HG03060 (cell line): ENCODE results near the gene KIAA0586.
A peak's percentile ranks its signal among the peaks of the same experiment; 100 is the strongest.
"Not testable (repeated sequence)": the region's sequence is repeated elsewhere in the genome, so short reads cannot be mapped to it uniquely, and the experiment has no call there.

ENCODE experiments used
- ATAC-seq: cut with Tn5 transposase; IDR thresholded peaks from one replicate; pipeline ENCODE4 v1.9.1; 2021; ENCODE audit warnings: low read depth, moderate number of reproducible peaks; ENCODE audit not compliant: unreplicated experiment

Gene KIAA0586

DNA sequence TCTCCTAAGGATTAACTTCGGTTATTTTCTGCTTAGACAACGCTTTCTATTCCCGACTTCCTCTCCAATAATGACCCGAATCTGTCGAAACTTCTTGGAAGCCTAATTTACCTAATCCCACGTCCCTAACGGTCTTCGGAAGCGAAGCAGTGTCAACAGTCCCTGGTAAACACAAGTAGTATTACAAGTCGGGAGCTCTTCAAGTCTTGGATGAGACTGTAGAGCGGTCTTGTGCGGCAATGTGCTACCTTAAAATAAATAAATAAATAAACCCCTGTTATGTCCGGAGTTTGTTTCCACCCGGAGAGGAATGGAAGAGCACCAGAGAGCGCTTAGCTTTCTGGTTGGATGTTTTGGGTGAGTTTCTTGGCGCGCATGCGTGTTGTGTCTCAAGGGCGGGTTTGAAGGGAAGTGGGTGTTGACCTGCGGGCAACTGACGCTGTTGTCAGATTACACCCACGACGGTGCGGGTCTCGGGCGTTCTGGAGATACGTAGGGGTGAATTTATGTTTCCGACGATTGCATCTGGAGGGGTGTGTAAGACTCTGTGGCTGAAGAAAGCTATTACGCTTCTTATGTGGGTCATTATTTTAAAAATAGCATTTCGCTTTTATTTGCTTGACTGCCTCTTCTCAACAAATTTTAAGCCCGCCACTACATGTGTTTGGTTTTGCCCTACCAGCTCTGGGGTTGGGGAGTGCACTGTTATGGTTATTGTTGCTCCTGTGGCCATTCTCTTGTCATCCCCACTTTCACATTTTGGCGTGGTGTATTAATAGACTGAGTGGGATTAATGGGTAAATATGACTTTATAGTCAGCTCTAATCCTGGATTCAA is at the start of gene KIAA0586, which contains the start of gene TIMM9:
KIAA0586 (plus strand) TSS at position 439 of the 837 bp plus-strand sequence. CDS start 546 bp downstream, outside the sequence.
TIMM9 (minus strand) TSS at position 251 of the 837 bp plus-strand sequence. CDS start 15,586 bp downstream, outside the sequence.
- ATAC-seq: peak; percentile 84

- no peak for ATAC-seq
Measured at GRCh38 chr14:58390830-58391229, 36.7 kb upstream of the KIAA0586 start.

- no peak for ATAC-seq
Measured at GRCh38 chr14:58395562-58395811, 32.0 kb upstream of the KIAA0586 start.

- ATAC-seq: peak; percentile 79
Measured at GRCh38 chr14:58395812-58396788, 31.4 kb upstream of the KIAA0586 start, which contains the start of gene TOMM20L. Gene TOMM20L, plus strand, starts transcription at chr14:58395930. Its CDS starts 28 bp downstream, at chr14:58395958.

DNA sequence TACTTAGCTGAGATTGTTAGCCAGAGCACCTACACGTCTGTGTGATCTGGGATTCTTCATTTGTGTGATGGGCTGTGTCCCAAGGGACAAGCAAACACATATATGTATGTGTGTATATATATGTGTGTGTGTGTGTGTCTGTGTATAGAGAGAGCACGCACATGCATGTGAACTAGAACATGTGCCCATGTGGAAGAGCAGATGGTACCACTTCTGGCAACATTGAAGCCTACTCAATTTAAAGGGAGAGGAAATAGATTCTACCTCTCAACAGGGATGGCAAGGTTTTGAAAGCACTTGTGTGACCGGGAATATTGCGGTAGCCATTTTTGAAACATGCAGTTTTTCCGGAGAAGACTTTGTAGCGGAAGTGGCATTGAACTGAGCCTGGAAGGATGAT is 30.4 kb upstream of the KIAA0586 start:
- ATAC-seq: no peak

DNA sequence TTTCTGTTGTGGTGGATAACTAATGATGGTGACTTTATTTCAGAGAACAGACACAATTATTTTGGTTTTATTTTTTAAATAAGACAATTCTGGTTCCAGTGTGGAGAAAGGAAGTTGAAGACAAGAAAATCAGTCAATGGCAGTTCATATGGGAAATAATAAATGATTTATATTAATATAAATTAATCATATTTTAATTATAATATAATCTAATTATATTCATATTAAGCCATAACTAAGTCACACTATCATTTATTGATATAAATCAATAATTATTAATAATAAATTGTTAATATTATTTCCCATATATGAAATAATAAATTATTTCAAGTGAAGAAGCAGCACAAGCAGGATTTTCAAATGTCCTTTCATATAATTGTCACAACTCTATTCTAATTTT is 29.0 kb upstream of the KIAA0586 start:
- ATAC-seq: no peak

GRCh38 chr14:58398895-58399294 is 28.6 kb upstream of the KIAA0586 start:
- ATAC-seq: no peak

- ATAC-seq: no peak
Measured at GRCh38 chr14:58401587-58401986, 25.9 kb upstream of the KIAA0586 start.

- no peak for ATAC-seq
Measured at GRCh38 chr14:58408681-58409215, 18.8 kb upstream of the KIAA0586 start.

- ATAC-seq: no peak
Measured at GRCh38 chr14:58414845-58415244, 12.7 kb upstream of the KIAA0586 start.

DNA sequence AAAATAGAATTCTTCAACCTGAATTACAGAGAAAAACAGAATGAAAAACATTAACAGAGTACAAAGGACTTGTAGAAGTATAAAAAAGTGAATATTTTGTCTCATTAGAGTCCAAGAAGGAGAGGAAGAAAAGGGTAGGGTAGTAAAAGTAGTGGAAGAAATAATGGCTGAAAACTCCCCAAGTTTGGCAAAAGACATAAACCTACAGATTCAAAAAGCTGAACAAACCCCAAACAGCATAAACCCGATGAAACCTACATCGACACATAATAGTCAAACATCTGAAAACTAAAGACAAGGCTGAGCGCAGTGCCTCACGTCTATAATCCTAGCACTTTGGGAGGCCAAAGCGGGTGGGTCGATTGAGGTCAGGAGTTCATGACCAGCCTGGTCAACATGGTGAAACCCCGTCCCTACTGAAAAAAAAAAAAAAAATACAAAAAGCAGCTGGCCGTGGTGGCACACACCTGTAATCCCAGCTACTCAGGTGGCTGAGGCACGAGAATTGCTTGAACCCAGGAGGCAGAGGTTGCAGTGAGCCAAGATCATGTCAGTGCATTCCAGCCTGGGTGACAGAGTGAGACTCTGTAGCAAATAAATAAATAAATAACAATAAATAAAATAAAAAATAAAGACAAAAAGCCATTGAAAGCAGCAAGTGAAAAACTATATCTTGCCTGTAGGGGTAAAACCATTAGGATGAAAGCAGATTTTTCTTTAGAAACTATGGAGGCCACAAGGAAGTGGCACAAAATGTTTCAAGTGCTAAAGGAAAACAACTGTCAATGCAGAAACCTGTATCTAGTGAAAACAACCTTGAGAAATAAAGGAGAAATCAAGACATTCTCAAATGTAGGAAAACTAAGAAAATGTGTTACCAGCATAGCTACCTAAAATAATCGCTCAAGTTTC is 11.6 kb upstream of the KIAA0586 start:
- no peak for ATAC-seq

- not testable (repeated sequence) for ATAC-seq
Measured at GRCh38 chr14:58416934-58417333, 10.6 kb upstream of the KIAA0586 start.

- ATAC-seq: no peak
Measured at GRCh38 chr14:58426670-58427280, 744 bp upstream of the KIAA0586 start.

- ATAC-seq: no peak
Measured at GRCh38 chr14:58428118-58428683, 682 bp downstream of the KIAA0586 start.

DNA sequence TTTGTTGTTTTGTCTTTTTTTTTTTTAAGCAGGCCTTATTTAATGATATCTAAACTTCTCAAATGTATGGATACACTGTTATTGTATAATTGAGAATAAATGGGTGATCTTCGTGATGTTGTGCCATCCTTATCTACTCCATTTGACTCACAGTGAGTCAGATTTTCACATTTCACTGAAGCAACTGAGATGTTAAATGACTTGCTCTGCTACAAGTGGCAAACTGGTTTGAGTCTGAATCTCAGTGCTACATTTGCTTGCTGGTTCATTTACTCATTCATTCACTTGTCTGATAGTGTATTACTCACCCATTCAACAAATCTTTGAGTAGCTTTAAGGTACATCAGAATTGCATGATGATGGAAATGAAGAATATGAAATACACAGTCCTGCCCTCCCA is 2.6 kb downstream of the KIAA0586 start:
- ATAC-seq: no peak

DNA sequence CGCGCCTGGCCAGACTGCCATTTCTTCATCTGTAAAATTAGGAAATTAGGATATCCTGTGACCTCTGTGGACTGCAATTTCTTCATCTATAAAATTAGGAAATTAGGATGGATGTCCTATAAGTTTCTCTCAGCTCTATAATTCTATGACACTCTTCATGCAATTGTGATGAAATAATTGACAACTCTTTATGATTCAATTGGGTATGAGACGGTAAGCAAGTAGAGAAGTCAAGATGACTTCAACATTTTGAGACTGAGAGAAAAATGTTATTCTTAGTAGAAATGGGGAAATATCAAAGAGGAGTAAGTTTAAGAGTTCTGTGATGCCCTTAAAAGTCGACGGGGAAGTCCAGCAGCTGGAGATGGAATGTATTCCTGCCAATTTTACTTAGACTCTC is 12.0 kb downstream of the KIAA0586 start:
- ATAC-seq: no peak

DNA sequence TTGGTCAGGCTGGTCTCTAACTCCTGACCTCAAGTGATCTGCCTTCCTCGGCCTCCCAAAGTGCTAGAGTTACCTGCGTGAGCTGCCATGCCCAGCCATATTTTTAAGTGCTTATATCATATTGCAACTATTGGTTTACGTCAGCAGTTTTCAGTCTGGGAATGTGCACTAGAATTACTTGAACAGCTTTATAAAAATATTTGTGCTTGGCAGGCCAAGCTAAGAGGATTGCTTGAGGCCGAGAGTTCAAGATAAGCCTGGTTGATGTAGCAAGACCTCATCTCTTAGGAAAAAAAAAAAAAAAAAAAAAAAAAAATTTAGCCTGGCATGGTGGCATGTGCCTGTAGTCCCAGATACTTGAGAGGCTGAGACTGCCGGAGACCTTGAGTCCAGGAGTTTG is 17.1 kb downstream of the KIAA0586 start:
- ATAC-seq: no peak

DNA sequence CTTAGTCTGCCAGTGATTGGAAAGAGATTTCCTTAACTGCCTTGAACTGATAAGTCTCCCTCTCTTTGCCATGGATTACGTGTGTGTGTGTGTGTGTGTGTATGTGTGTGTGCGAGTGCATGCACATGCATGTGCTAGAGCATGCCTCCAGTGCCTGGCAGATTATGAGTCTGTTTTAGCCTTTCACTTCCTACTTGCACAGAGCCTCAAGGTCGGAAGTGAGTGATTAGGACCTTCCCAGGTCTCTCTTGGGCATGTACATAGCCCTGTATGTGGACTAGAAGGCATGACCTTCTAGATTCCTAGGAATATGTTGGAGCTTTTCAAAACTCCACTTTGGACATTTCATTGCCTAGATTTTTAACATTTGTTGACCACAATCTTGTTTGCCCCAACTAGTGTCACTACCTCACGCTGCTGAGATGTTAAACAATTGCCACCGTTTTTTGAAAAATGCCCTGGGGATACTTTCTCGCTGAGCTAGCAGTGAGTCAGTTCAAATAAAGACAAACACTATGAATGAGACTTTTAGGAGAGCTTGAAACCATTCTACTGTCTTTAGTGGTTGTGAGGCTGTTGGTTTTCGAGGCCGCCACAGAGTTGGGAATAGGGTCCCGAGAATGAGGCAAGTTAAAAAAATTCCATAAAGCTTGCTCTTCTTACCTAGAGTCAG is 28.2 kb downstream of the KIAA0586 start:
- no peak for ATAC-seq

GRCh38 chr14:58460772-58461171 is 33.3 kb downstream of the KIAA0586 start:
- no peak for ATAC-seq
